Lung microvascular endothelial cell (primary cell): ENCODE data around the gene TNIK. TPM values are rescaled to one million over a fixed set of nuclear protein-coding genes. Genes with fewer than 3 reads are reported as not detected.
"Not testable (repeated sequence)": the region's sequence is repeated elsewhere in the genome, so short reads cannot be mapped to it uniquely, and the experiment has no call there.

ENCODE experiments used
- DNase-seq, 2 donors: peaks; one replicate each; pipeline versions ENCODE4 v3.0.0 to v3.0.0-alpha.2; 2010; ENCODE audit warnings: low read depth in 2 of 2
- total RNA-seq: library from RNA; depleted of rRNA; stranded (reverse); fragments of >200 nt; gene quantifications from 2 replicates; pipeline ENCODE4 v1.2.1, GENCODE V29; 2014

The TNIK gene
- total RNA-seq, 1 donor from 2014 or later = 9.7 TPM

DNA sequence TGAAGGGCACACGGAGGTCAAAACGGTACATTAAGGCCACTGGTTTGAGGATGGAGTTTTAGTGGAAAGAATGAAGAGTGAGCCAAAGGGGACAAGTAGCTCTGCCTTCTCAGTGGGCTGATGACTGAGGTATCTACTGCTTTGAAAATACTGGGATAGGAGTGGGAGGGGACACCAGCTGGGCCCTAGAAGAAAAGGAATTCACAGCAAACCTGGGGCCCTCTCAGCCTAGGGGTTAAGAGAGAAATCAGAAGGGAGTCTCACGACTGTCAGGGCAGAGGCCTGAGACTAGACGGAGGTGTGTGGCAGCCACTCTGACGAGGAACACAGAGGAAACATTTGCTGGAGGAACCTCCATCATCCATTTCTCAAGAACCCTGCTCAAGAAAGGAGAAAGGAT is 75.1 kb downstream of the TNIK start:
- no peak for DNase-seq

DNA sequence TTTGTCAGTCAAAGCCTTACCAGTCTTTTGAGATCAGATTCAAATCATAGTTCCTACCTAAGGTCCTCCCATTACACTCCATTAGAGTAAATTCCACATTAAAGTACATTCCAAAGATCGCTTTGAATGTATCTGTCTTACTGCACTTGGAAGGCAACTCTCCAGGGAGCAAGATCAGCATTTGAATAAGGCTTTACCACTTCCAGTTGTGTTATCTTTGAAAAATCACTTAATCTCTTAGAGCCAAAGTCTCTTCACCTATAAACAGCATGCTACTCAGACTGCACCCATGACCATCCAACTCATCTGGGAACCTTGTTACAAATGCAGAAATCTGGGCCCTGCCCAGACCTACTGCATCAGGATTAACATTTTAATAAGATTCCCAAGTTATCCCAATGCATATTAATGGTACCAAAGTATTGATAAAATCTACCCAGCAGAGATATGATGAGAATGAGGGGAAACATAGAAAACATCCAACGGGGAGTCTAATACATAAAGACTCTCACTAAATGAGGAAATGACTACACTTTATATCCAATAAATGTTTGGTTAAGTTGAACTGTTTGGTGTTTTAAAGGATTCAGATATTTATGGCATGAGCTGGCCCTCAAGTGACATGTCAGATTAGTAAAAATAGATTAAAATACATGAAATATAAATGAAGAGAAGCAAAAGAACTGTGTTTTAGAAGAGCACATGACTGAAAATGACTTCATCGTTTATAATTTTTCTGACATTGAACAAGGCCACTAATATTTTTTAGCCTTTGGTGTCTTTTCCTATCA is 75.9 kb downstream of the TNIK start:
- DNase-seq = no peak

DNA sequence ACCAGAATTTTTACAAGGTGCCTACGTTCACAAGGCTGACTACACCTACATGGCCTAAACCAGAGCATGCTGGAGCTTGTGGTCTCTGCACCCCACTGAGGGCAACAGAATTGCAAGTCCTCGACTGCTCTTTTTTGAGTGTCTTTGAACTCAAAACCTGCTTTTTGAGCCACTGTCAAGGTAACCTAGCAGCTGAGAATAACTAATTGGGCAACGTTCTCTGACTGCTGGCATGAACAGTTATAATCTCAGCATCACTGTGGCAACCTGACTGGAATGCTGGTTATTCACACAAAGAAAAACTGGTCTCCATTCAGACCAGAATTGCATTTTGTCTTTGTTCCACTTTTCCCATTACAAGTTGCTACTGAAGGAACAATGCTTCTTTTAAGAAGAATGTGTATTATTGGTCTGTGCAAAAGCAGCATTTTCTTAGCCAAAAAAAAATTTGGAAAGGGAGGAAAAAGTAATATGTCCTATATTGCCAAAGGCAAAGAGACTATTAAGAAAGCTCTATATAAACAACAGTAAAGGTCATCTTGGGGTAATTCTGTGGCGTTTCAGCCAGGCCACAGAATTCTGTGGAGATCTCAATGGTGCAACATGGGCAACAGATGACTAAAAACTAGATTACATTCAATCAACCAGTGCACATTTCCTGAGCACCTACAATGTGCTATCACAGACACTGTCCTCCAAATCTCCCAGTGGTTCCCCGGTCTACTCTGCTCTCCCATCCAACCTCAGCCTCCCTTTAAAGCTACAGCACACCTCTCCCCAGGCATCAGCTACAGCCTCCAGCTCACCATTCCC is 76.8 kb downstream of the TNIK start:
- no peak for DNase-seq

DNA sequence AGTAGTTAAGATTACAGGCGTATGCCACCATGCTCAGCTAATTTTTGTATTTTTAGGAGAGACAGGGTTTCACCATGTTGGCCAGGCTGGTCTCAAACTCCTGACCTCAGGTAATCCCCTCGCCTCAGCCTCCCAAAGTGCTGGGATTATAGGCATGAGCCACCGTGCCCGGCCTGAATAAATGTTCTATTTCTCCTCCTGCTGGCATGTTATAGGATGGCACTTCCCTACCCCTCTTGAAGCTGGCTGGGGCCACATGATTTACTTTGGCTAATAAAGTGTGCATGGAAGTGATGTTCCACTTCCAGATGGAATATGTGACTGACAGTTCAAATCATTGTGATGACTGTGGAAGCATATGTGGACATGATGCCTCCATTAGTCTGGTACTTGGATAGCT is 77.9 kb downstream of the TNIK start:
- peak in 1 of 2 donors; percentile 23 for DNase-seq

DNA sequence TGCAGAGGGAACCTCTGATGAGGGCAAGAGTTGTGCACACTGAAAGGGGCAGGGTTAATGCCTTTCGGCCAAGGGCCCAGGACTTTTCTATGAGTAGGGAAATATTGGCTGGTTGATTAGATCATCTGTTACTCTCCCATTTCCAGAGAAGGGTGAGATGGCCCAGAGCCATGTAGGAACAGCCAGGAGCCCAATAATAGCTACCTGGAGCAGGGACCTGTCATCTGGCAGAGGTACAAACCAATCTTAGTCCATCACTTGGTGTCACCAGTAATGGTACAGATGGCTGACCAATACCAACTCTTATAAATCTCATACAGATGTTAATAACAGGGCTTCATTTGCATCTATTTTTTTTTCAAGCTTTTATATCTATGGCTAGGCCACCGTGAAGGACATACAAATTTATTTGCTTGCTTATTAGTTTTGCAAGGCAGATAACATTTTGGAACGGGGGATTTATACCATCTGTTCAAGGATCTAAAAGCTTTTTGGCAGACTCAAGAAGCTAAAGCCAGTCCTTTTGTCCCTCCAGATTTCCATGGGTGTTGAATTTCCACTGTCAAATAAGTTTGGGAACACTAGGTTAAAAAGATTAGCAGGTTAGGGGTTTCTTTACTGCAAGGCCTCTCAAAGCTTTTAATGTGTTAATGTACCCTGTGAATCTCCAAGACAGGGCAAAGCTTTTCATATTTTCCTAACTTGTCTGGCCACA is 79.3 kb downstream of the TNIK start:
- DNase-seq = no peak

DNA sequence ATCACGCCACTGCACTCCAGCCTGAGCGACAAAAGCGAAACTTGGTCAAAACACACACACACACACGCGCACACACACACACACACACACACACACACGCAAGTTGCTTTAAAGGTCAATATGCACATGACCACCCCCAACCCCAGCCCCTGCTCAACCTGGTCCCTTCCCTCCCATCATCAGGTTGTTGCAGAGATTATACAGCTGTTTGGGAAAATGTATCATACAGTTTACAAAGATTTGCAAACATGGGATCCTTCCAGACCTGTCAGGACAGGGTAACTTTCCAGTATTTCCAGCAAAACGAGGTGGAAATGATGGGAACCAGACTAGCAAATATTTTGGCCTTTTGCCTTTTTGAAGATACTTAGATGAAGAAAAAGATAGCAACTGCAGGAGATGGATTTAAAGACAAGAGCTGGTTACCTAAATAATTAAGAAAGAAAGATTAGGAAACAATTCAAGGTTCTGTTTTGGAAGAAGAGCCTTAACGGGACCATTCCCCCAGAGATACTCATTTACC is 80.2 kb downstream of the TNIK start:
- no peak for DNase-seq

DNA sequence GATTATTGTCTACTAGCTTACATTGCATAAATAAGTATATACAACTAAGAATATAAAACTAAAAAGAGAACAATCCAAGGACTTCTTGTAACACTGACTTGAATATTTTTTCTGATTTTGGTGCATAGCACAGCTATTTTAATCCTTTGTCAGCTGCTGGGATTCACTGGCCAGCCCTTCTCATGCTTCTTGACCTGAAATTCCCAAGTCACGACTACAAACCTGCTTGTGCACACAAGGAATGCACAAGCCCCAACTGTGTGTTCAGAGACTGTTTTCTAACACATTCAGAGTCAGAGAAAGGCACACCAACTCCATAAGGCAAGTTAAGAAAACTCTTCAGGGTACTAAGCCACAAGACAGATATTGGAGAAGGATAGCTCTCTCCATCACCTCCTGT is 80.9 kb downstream of the TNIK start:
- DNase-seq = no peak

DNA sequence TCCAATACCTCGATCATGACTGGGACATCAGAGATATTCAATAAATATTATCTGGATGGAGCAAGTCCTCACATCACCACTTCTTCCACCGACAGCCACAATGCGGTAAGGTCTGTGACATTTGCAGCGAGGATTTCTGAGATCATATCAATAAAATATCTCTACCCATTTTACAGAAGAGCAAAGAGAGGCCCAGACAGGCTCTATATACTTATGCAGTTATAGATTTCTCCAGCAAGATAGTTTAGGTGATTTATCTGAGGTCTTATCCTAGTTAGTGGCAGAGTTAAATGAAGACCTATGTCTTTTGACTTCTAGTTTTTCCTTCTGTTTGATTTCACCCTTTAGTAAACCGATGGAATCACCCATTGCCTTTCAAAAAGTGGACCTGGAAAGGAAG is 81.6 kb downstream of the TNIK start:
- DNase-seq = no peak

DNA sequence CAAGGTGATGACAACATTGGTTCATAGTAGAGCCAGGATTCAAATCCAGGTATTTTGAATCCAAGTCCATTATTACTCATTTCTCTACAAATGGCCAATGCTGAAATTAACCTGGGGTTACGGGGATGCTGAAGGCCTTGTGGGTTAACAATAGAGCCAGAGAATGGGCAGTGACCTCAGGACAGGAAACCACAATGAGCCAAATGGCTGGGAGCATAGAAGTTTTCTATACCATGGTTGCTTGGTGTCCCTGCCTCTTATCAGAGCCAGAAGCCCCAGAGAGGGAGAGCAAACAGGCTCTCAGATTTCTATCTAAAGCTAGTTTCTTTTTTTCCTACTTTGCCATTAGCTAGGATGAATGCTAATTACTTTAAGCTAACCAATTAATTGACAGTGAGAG is 82.3 kb downstream of the TNIK start:
- DNase-seq = no peak

DNA sequence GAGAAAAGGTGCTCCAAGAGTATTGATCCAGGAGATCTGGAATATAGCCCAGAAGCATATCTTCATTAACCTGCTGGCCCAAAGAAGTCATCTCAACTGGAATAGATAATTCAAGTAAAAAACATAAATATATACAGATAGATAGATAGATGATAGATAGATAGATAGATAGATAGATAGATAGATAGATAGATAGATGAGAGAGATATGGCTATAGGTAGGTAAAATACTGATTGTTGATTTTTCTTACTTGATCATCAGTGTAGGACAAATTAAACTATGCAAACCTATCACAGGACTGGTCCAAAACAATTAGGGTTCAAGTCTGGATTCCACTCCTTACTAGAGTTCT is 83.6 kb downstream of the TNIK start:
- DNase-seq = no peak

DNA sequence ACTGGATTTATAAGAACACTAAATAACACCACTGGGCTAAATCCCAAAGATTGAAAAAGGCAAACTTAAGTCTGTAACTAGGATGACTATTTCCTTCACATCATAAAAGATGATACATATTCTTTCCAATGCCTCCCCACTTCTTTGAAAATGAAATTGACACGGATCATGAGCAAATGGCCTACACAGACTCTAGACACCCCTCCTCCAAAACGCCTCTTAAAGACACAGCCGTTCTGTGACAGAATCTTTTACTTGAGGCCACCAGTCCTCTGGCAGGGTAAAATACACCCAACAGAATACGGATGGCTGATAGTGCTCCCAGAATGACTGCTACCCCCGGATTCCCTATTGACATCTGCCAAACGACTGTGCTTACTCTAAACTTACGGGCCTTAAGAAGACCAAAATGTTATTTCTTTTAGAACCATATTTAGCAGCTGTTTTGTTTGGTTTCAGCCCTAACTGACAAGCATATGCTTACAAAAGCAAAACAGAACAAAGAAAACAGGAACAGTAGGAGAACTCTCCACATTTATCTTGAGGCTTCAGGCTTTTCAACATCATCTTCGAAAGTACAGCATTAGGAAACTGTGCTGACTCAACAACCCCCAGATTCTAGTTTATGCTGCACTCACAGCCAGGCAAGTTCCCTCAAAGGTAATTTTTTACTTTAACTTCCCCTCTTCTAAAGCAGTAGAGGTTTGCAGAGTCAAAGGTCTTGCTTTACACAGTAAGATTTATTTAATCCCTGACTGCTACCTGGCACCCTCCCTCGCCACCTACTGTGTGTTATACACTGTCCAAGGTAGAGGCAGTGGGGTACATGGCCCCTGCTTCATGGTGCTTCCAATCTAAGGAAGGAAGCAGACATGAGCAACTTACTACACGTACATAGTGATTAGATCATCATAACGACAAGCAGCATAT is 84.3 kb downstream of the TNIK start:
- DNase-seq = no peak

DNA sequence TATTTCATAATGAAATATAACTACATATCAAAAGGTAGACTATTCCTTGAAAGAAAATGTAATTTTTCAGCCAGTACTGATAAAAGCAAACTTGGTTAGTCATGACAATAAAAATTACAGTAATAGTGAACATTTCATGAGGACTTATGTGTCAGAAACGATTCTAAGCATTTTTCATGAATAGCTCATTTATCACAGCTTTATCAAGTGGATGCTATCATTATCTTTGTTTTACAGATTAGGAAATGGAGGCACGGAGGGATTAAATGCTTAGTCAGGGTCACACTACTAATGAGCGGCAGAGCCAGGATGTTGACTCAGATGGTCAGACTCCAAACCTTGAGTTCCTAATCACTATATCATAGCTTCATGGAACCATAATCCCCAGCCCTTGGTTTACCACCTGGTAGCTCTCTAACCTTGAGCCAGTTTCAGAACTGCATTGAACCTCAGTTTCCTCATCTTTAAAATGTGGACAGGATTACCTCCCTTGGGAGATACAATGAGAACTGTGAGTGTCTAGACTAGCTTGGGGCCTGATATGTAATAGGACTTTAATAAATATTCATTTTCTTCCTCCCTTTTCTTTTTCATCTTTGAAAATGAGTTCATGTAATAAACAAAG is 85.4 kb downstream of the TNIK start:
- DNase-seq = peak; percentile 63 to 70

DNA sequence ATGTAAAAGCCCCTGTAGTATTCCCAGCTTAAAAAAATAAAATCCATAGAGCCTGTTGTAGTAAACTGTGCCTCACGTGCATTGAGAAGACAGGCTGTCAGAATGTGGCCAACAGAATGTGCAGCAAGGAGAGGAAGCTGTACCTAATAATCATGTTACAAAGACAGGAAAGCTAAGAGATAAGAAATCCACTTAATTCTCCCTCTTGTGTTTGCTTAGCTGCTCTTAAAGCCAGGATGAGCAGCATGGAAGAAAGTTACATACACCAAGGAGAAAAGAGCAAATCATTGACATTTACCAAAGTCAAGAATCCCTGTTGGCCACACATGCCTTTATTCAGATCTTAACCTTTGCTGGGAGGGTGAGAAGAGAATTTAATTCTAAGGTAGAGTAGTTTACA is 85.9 kb downstream of the TNIK start:
- DNase-seq = peak; percentile 24 to 38

DNA sequence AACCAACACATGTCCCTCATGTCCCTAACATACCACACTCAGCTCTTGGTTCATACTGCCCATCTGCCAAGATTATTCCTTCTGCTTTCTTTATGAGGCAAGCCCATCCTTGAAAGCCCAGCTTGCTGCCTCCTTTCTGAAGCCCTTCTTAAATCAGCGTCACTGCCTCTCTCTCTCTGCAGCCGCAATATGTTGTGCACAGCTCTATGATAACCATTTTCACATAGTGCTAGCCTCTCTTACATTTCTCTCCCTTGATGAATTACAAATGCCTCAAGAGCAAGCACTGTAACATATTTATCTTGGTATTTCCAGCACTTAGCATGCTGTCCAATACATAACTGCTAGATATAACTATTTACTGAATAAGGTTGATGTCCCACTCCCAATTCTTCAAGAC is 86.5 kb downstream of the TNIK start:
- DNase-seq = no peak

DNA sequence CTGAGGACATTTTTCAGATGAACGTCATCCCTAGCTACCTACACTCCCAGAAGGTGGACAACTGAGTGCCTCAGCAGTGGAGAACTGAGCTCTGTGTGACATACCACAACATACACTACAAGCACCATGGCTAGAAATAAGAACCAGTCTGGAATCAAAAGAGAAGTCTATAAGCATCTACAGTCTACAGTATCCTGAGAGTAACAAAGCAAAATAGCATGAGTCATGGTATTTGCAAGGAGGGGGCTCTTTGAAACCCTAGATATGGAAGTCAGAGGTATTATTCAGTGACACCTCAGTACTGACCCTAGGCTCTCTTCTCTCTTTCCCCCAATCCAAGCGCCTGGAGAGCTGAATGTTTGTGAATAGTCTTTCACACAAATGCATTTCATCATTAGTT is 87.5 kb downstream of the TNIK start:
- DNase-seq = no peak

DNA sequence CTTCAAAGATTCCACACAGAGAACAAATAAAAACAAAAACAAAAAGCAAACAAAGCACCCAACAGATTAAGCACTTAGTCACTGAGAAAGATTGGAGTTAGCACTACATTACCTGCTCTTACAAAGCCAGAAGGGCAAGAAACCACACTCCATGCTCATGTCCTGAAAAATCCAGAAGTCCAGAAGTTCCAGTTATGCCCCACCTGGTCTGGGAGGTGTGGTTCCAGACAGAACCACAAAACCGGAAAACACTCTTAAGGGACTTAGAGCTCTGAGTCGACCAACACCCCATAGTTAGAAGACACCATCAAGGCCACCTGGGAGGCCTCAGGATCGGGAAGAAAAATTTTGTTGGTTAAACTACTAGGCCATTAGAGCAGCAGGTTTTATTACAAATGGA is 88.9 kb downstream of the TNIK start:
- no peak for DNase-seq

DNA sequence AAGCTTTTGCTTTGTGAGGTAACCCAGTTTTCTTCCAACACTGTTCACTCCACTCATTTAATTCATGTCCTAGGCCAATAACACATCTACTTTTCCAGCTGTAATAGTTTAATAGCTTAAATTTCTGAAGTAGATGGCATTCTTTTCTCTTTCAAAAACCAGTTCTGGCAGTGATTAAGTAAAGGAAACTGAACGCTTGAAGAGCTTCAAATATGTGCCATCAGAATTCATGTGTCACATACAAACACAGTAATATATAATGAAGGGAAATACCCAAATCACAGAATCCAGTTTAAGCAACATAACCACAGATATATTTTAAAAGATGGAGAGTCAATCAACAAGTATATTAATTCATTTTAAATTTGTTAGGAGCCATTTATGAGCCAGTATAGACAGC is 91.0 kb downstream of the TNIK start:
- DNase-seq = no peak

DNA sequence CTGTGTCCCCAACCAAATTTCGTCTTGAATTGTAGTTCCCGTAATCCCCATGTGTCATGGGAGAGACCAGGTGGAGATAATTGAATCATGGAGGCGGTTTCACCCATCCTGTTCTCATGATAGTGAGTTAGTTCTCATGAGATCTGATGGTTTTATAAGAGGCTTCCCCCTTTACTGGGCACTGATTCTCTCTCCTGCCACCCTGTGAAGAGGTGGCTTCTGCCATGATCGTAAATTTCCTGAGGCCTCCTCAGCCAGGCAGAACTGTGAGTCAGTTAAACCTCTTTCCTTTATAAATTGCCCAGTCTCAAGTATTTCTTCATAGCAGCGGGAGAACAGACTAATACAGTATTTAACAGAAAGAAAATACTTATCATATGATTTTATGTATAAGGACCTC is 93.5 kb downstream of the TNIK start:
- not testable (repeated sequence) for DNase-seq

DNA sequence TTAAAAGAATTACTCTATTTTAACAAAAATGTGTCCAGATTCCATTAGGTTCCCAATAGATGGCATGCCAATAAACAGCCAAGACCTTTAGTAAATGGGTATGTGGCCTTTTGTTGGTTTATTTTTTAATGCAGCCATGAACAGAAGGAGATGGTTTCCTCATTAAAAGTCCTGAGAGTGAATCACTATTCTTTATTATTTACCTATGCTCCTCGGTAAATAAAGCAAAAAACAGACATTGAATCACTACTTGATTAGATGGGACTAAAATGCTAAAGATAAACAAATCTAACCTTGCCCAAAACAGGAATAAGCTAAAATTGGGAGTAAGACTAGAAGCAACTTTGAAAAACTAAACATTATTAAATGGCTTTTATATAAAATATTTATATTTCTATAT is 94.2 kb downstream of the TNIK start:
- DNase-seq = no peak

DNA sequence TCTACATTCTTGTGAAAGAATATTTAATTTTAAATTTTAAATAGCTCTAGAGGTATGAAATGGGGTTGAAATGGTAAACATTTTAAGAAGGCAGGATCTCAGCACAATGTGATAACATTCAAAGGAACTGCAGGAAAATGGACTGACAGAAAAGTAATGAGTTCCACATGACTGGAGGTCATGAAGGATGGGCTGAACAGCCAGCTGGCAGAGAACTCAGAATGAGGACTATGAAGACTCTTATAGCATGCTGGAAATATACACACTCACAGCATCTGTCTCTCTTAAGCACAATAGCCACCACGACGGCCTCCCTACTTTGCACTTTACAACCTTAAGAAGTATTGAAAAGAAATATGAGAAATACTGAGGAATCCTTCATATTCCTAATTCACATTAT is 94.7 kb downstream of the TNIK start:
- DNase-seq = no peak

DNA sequence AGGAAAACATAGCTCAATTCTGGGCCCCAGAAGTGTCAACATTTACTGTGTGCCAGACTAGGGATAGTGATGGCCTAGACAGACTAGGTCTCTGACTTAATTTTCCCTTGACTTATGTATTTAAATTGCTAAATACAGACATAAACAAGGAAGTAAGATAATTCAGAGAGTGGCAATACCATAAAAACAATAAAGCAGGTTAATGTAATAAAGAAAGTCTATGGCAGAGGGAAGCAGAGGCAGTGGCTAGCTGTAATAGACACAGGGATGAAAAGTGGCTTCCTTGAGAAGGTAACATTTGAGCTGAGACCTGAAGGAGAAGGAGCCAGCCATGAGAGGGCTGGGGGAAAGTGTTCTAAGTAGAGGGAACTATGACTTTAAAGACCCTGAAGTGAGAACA is 95.7 kb downstream of the TNIK start:
- no peak for DNase-seq
